ENCODE measurements around the gene ITIH3. TPM values are rescaled to one million over a fixed set of nuclear protein-coding genes. Genes with fewer than 3 reads are reported as not detected.

Gene ITIH3
- total and polyA plus RNA-seq, 4 donors: 507 to 1,326 (median 909) TPM

GRCh38 chr3:52819936-52820335 is 25.3 kb downstream of the ITIH3 start:
- peaks cover 2 to 85% (median 72%) of the 10 kb centered on the region in 4 donors for H3K4me1 ChIP-seq (ENCODE audit: control insufficient read depth in 4 of 4, insufficient read depth in 4 of 4, low read length in 3 of 4)
- H3K9me3 ChIP-seq (ENCODE audit: control insufficient read depth in 4 of 4, low read length in 3 of 4): no peaks in the 10 kb centered on the region
- H3K4me3 ChIP-seq (ENCODE audit: low read depth in 1 of 3, low read length in 3 of 3): no peak overlapping the region
- no peak for TF ChIP-seq ZBTB33 (IDR thresholded peaks at IDR 0.05)
- TF ChIP-seq EGR1 (IDR thresholded peaks at IDR 0.05; ENCODE audit: low read depth in 2 of 2): no peak
- no peak for TF ChIP-seq GABPA (IDR thresholded peaks at IDR 0.05 in 1 of 2, conservative IDR thresholded peaks at IDR 0.05 in 1 of 2)
- TF ChIP-seq REST (IDR thresholded peaks at IDR 0.05): no peak
- TF ChIP-seq RAD21 (IDR thresholded peaks at IDR 0.05): no peak
- TF ChIP-seq HNF4G (IDR thresholded peaks at IDR 0.05): no peak
- no peak for TF ChIP-seq YY1 (IDR thresholded peaks at IDR 0.05)
- no peak for TF ChIP-seq RXRA (IDR thresholded peaks at IDR 0.05)
- no peak for TF ChIP-seq HNF4A (conservative IDR thresholded peaks at IDR 0.05)
- no peak for TF ChIP-seq NR2F2 (IDR thresholded peaks at IDR 0.05)
- TF ChIP-seq JUND (IDR thresholded peaks at IDR 0.05): no peak
- no peak for TF ChIP-seq CTCF (IDR thresholded peaks at IDR 0.05; ENCODE audit: low read depth, low read length, missing input control)
- no peak for TF ChIP-seq MAX (IDR thresholded peaks at IDR 0.05)
- no peak for DNase-seq (ENCODE audit: low spot score)
- 79% methylated on average over 2 of the region's 2 CpGs for WGBS
- no peaks in the 10 kb centered on the region for H3K27me3 ChIP-seq (ENCODE audit: control insufficient read depth in 4 of 4, insufficient read depth in 4 of 4, low read length in 3 of 4)
- no peak overlapping the region for H3K9ac ChIP-seq (ENCODE audit: low read depth in 1 of 2, low read length in 2 of 2)
- peaks cover 24 to 86% (median 71%) of the 10 kb centered on the region in 4 donors for H3K36me3 ChIP-seq (ENCODE audit: control insufficient read depth in 4 of 4, insufficient read depth in 3 of 4, low read depth in 1 of 4, low read length in 3 of 4)
- H3K27ac ChIP-seq (ENCODE audit: low read depth in 1 of 2, low read length in 2 of 2): peak overlapping the region in 1 of 2 donors; percentile 16

GRCh38 chr3:52820736-52821135 is 26.1 kb downstream of the ITIH3 start:
- Histone ChIP-seq H3K27ac (ENCODE audit: low read depth in 1 of 2, low read length in 2 of 2) (no peak overlapping the region), H3K9me3 (ENCODE audit: control insufficient read depth in 4 of 4, low read length in 3 of 4) (no peaks in the 10 kb centered on the region), H3K9ac (ENCODE audit: low read depth in 1 of 2, low read length in 2 of 2) (no peak overlapping the region), H3K27me3 (ENCODE audit: control insufficient read depth in 4 of 4, insufficient read depth in 4 of 4, low read length in 3 of 4) (no peaks in the 10 kb centered on the region), H3K4me3 (ENCODE audit: low read depth in 1 of 3, low read length in 3 of 3) (no peak overlapping the region), H3K36me3 (ENCODE audit: control insufficient read depth in 4 of 4, insufficient read depth in 3 of 4, low read depth in 1 of 4, low read length in 3 of 4) (peaks cover 25 to 92% (median 75%) of the 10 kb centered on the region in 4 donors), H3K4me1 (ENCODE audit: control insufficient read depth in 4 of 4, insufficient read depth in 4 of 4, low read length in 3 of 4) (peaks cover 2 to 93% (median 78%) of the 10 kb centered on the region in 4 donors)
- 66% methylated on average over 11 of the region's 11 CpGs for WGBS
- no peak for DNase-seq (ENCODE audit: low spot score)
- no peak for TF ChIP-seq HNF4A (conservative IDR thresholded peaks at IDR 0.05)
- TF ChIP-seq GABPA (IDR thresholded peaks at IDR 0.05 in 1 of 2, conservative IDR thresholded peaks at IDR 0.05 in 1 of 2): no peak
- no peak for TF ChIP-seq SP1 (IDR thresholded peaks at IDR 0.05)
- no peak for TF ChIP-seq FOXA1 (IDR thresholded peaks at IDR 0.05)
- peak in 1 of 2 donors; percentile 41 for TF ChIP-seq RAD21 (IDR thresholded peaks at IDR 0.05)
- TF ChIP-seq CTCF (IDR thresholded peaks at IDR 0.05; ENCODE audit: low read depth, low read length, missing input control): peak; percentile 33
- no peak for TF ChIP-seq RXRA (IDR thresholded peaks at IDR 0.05)
- no peak for TF ChIP-seq TAF1 (conservative IDR thresholded peaks at IDR 0.05)
- no peak for TF ChIP-seq HNF4G (IDR thresholded peaks at IDR 0.05)
- TF ChIP-seq MAX (IDR thresholded peaks at IDR 0.05): no peak
- no peak for TF ChIP-seq ATF3 (IDR thresholded peaks at IDR 0.05)
- no peak for TF ChIP-seq NR2F2 (IDR thresholded peaks at IDR 0.05)
- no peak for TF ChIP-seq JUND (IDR thresholded peaks at IDR 0.05)
- no peak for TF ChIP-seq FOXA2 (IDR thresholded peaks at IDR 0.05)
- no peak for TF ChIP-seq ZBTB33 (IDR thresholded peaks at IDR 0.05)
- TF ChIP-seq EGR1 (IDR thresholded peaks at IDR 0.05; ENCODE audit: low read depth in 2 of 2): no peak
